ENCODE results near the gene DCST1. TPM values are rescaled to one million over a fixed set of nuclear protein-coding genes. Genes with fewer than 3 reads are reported as not detected.
A peak's percentile ranks its signal among the peaks of the same experiment; 100 is the strongest.

DCST1 gene
- total RNA-seq, 1 experiment from 2014 or later: not detected

DNA sequence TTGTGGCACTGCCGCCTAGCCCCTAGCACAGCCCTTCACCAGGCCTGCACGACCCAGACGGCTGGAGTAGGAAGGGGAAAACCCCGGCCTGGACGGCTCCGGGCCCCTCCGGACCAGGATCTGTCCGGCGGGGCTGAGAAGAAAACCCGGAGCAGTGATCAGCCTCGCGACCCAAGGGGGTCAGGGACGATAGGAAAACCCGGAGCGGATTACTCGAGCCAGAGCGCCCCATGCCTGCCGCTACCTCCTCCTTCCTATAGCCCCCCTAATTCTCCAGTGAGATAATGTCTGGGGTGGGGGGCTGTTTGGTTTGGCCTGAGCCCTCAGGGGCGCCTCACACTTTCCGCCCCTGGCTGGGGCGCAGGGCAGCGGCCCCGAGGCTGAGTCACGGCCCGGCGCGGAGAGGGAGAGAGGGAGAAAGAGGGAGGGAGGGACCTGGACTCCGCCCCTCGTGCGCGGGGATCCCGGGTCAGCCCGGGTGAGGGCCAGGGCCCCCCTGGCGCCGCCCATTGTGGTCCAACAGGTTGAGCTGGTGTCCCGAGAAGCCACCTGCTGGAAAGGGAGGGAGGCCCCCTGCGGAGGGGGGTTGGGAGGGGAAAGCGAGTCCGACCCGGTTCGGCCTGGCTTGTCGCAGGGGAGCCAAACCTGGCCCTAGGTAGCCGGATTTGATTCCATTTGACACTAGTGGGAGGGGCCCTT lies 32.7 kb upstream of the DCST1 start:
- peak; percentile 79 for DNase-seq (ENCODE audit: low spot score)

GRCh38 chr1:155001425-155001674 lies 32.3 kb upstream of the DCST1 start:
- no peak for DNase-seq (ENCODE audit: low spot score)

GRCh38 chr1:155001675-155002463 lies 31.8 kb upstream of the DCST1 start:
- DNase-seq (ENCODE audit: low spot score): peak; percentile 99

GRCh38 chr1:155002464-155003226 lies 31.0 kb upstream of the DCST1 start, which contains the start of gene ZBTB7B:
Gene ZBTB7B, plus strand, starts transcription at chr1:155002802. Its CDS starts 11,859 bp downstream, at chr1:155014661.
- no peak for DNase-seq (ENCODE audit: low spot score)

DNA sequence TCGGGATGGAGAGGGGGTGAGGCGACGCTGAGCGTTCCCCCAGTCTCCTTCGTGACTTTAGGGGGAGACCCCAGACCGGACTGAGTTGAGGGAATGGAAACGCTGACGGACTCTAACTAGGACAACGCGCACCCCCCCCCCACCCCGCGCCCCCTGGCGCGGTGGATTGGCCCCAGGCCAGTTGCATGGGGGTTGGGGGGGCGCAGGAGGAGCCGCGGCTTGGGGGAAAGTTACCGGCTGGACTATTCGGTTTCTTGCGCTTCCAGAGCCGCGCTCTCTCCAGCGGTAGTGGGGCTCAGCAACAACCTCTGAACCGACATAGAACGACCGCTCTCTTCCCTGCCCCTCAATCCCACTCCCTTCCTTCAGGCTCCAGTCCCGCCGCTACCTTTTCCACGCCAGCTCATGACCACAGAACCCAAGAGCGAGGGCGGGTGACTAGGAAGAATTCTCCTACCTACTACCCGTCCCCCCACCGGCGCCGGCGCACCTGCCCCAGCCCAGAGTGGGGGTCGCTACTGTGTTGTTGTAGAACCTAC lies 30.3 kb upstream of the DCST1 start:
- DNase-seq (ENCODE audit: low spot score): no peak

DNA sequence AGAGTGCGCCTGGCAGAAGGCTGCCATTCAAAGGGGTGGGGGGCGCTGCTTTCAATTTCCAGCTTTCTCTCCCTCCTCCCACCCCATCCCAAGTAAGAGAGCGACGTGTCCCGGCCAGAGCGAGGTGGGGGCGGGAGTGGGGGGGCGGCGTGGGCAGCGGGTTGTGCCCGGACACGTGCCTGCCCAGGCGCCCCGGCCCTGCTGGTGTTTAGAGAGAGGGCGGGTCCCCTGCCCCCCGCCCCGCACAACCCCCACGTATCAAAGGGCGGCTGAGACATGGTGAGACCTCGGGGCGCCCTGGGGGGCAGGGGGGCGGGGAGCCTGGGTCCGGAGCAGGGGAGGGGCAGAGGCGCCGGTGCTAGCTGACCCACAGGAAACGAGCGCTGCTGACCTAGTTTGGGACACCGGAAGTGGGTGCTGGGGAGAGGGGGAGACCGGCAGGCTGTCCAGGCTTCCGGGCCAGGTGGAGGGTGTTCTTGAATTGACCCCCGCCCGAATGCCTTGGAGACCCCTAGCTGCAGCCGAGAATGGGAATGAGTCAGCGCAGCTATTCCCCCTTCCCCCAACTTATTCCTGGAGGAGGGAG lies 29.8 kb upstream of the DCST1 start:
- DNase-seq (ENCODE audit: low spot score): peak; percentile 64

- no peak for DNase-seq (ENCODE audit: low spot score)
Observed at GRCh38 chr1:155004352-155005075, 29.1 kb upstream of the DCST1 start.

DNA sequence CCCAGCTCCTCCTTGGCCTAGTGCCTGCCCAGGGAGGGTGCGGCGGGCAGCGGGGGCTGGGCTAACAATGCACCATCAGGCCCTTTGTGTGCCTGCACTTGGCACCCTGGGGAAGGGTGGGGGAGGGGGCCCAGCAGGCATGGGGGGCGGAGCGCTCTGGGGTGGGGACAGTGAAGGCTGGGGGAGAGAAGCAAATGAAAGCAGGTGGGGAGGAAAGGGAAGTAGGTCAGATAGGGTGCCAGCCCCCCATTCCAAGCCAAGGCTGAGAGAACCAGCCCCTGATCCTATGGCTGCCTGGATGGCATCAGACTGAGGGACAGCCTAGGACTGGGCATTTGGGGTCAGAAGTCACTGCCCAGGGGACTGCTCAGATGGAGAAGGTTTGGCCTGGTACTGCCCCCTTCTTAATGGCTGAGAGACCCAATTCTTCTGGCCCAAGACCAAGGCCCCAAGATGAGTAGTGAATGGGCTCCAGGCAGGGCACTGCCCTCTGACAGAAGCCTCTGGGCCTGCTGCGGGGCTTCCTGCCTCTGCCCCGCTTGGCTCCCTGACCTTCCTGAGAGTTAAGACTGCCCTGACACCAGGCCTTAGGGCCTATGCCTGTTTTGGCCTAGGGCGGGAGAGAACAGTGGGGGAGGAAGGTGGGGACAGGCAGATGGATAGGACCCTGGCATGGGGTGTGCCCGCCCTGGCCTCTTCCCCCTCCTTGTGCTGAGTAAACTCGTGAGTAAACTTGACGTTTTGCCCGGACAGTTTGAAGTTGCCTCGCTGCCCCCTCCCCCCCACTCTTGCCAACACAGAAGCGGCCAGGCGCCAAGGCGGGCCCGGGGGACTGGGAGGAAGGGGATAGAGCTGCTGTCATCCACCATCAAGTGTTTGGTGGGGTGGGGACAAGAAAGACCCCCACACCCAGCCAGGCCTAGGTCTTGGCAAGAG lies 28.3 kb upstream of the DCST1 start:
- DNase-seq (ENCODE audit: low spot score): peak; percentile 49

- DNase-seq (ENCODE audit: low spot score): no peak
Observed at GRCh38 chr1:155006601-155007101, 27.0 kb upstream of the DCST1 start.

GRCh38 chr1:155007251-155007828 lies 26.3 kb upstream of the DCST1 start:
- DNase-seq (ENCODE audit: low spot score): no peak

DNA sequence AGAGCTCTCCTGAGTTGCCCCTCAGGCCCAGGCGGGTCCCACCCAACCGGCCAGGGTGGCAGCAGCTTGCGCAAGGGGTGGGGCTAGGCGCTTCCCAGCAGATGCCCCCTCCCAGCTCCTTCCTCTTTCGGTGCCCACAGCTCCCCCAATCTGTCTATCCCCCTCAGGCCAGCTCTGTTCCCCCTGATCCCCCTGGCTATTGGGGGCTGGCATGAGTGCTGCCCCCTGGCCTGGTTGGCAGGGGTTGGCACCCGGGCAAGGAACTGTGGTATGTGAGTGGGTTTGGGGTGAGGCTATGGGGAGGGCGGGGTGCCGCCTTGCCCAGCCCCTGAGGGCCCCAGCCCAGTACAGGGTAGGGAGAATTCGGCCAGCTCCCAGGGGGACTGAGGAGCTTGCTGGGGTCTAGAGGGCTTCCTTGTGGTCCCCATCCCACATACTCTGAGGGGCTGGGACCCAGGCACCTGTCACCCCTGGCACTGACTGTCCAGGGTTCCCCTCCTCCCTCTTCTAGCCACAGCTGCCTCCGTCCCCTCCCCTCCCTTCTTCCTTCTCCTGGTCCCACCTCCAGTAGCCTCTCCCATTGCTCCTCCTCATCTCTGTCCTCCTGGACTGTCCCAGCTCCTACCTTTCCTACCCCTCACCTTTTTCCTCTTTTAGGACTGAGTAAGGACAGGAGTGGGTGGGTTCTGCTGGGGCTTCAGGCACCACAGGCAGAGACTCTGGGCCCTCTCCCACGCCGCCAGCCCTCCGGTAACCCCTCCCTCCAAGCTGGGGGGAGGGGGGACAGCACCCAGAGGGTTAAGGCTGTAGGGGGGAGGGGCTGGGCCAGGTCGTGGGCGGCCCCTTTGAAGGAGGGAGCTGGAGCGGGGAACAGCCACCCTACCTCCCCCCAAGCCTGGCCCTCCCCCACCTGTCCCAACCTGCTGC lies 25.3 kb upstream of the DCST1 start:
- DNase-seq (ENCODE audit: low spot score): no peak

DNA sequence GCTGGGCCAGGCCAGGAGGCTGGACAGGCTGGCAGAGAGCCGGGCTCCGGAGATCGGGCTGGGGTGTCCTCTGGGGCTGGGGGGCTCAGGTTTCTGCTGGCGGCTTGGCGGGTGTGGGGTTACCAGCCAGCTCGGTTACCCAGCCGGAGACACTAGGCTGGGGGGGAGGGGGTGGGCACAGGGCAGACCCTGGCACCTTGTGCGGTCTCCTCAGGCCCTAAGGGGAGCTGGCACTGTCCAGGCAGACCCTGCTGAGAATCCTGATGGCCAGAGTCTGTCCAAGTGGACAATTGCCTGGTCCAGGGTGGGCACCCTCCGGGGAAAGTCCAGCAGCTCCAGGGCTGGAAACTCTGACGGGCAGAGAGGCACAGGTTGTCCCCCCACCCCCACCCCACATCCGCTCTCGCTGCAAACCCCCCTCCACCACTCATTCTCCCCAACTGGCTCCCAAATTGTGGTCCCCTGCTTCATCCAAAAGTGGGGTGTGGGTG lies 24.4 kb upstream of the DCST1 start:
- no peak for DNase-seq (ENCODE audit: low spot score)

DNA sequence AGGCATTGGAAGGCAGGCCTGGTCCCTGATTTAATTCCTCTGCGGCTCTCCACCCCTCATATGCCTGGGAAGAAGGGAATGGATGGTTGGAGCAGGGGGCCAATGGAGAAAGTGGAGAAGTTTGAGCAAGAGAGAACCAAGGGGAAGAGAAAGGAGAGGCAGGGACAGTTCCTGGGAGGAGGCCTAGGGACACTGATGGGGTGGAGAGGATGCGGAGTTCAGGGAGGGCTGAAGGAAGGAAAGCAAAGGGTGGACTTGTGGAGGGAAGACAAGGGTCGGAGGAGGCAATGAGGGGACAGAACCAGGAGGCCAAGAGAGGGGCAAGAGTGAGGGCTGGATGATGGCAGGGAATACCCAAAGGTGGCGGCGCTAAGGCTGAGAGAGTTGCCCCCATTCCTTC lies 23.9 kb upstream of the DCST1 start:
- DNase-seq (ENCODE audit: low spot score): no peak

- DNase-seq (ENCODE audit: low spot score): no peak
Observed at GRCh38 chr1:155010211-155010918, 23.3 kb upstream of the DCST1 start.

DNA sequence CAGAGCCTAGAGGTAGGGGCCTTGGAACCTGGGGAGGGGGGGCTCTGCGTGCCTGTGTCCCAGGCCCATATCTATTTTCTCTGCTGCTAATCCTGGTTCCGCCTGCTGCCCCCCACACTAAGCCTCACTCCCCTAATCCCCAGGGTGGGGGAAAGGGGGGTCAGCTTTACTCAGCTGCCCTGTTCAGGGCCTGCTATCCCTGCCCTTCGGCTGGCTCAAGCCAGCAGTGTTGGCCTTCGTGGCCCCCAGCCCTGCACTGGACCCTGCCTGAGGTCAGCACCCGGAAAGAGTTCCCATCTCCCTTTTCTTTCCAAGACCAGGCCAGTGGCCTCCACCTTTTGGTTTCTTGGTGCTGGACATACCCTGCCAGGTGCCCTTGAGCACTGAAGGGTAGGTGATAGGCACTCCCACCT lies 22.6 kb upstream of the DCST1 start:
- DNase-seq (ENCODE audit: low spot score): no peak

- no peak for DNase-seq (ENCODE audit: low spot score)
Observed at GRCh38 chr1:155011437-155012025, 22.1 kb upstream of the DCST1 start.

DNA sequence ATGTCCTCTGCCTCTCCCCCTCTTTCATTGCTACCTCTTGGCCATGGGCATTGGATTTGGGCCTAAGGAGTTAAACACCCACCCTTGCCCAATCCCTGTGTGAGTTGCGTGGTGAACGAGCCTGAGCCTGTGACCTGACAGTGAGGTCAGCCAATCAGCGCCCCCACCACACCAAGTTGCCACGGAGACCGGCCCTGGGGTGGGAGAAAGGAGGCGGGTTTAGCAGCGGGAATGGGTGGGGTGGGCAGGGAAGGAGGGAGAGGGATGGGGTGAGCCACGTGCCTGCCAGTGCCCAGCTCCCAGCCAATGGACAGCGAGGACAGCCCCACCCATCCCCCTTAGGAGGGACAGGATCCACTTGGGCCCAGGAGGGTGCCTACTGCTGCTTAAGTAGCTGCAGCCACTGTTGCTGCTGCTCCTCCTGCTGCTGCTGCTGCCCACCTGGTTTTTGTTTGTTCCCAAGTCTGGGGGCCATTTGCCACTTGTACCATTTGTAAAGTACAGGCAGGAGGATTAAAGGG lies 21.5 kb upstream of the DCST1 start:
- peak; percentile 32 for DNase-seq (ENCODE audit: low spot score)

Measured in H4 (cell line).